ENCODE measurements around the gene HERC2.

HERC2 gene

GRCh38 chr15:28165791-28166190, 156.2 kb downstream of the HERC2 start:
- H3K79me2 ChIP-seq (ENCODE audit: insufficient read depth, low read length) = no peaks in the 10 kb centered on the region
- H2AFZ ChIP-seq (ENCODE audit: low read length) = no peak overlapping the region
- no peak for TF ChIP-seq CTCF (IDR thresholded peaks at IDR 0.05; ENCODE audit: low read length)
- TF ChIP-seq EZH2 (IDR thresholded peaks at IDR 0.05; ENCODE audit: borderline replicate concordance, low read length) = no peak
- no peaks in the 10 kb centered on the region for H3K9me2 ChIP-seq (ENCODE audit: low read depth, low read length)
- no peak overlapping the region for H3K4me2 ChIP-seq (ENCODE audit: low read length)
- H3K4me3 ChIP-seq (ENCODE audit: low read depth, low read length, poor library complexity, severe bottlenecking) = no peak overlapping the region
- no peaks in the 10 kb centered on the region for H4K20me1 ChIP-seq (ENCODE audit: insufficient read depth, low read length)
- H3K27me3 ChIP-seq (ENCODE audit: insufficient read depth, low read length) = no peaks in the 10 kb centered on the region
- no peaks in the 10 kb centered on the region for H3F3A ChIP-seq (ENCODE audit: insufficient read depth, low read length)
- H3K9ac ChIP-seq (ENCODE audit: low read length) = no peak overlapping the region
- H3K9me3 ChIP-seq (ENCODE audit: low read length) = no peaks in the 10 kb centered on the region
- H3K36me3 ChIP-seq (ENCODE audit: insufficient read depth, low read length) = peaks cover 84% of the 10 kb centered on the region
- H3K4me1 ChIP-seq (ENCODE audit: insufficient read depth, low read length, severe bottlenecking) = no peaks in the 10 kb centered on the region
- H3K27ac ChIP-seq (ENCODE audit: low read depth, low read length, poor library complexity, severe bottlenecking) = no peak overlapping the region

DNA sequence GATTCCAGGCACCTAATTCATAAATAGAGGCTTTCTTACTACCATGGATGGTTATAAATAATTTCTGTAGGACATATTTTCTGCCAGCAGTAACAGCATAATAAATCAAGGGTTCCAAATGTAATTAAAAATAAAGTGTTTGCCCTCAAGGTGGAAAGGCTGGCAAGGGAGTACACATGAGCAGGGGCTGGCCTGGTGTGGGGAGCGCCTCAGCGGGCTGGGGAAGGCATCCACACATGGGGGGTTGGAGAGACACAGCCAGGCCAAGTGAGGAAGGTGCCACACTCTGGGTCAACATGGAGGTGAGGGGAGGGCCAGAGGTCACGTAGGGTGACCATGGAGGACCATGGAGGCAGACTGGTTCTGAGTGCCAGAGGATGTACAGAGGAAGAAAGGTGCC, 157.1 kb downstream of the HERC2 start:
- no peaks in the 10 kb centered on the region for H3K9me3 ChIP-seq (ENCODE audit: low read length)
- no peak overlapping the region for H3K9ac ChIP-seq (ENCODE audit: low read length)
- no peak overlapping the region for H2AFZ ChIP-seq (ENCODE audit: low read length)
- H3K4me2 ChIP-seq (ENCODE audit: low read length) = no peak overlapping the region
- peaks cover 81% of the 10 kb centered on the region for H3K36me3 ChIP-seq (ENCODE audit: insufficient read depth, low read length)
- no peaks in the 10 kb centered on the region for H3K9me2 ChIP-seq (ENCODE audit: low read depth, low read length)
- H3K27ac ChIP-seq (ENCODE audit: low read depth, low read length, poor library complexity, severe bottlenecking) = no peak overlapping the region
- no peaks in the 10 kb centered on the region for H3K4me1 ChIP-seq (ENCODE audit: insufficient read depth, low read length, severe bottlenecking)
- no peaks in the 10 kb centered on the region for H3K79me2 ChIP-seq (ENCODE audit: insufficient read depth, low read length)
- no peaks in the 10 kb centered on the region for H3F3A ChIP-seq (ENCODE audit: insufficient read depth, low read length)
- H3K4me3 ChIP-seq (ENCODE audit: low read depth, low read length, poor library complexity, severe bottlenecking) = no peak overlapping the region
- H4K20me1 ChIP-seq (ENCODE audit: insufficient read depth, low read length) = no peaks in the 10 kb centered on the region
- no peaks in the 10 kb centered on the region for H3K27me3 ChIP-seq (ENCODE audit: insufficient read depth, low read length)
- TF ChIP-seq CTCF (IDR thresholded peaks at IDR 0.05; ENCODE audit: low read length) = no peak
- TF ChIP-seq EZH2 (IDR thresholded peaks at IDR 0.05; ENCODE audit: borderline replicate concordance, low read length) = no peak

DNA sequence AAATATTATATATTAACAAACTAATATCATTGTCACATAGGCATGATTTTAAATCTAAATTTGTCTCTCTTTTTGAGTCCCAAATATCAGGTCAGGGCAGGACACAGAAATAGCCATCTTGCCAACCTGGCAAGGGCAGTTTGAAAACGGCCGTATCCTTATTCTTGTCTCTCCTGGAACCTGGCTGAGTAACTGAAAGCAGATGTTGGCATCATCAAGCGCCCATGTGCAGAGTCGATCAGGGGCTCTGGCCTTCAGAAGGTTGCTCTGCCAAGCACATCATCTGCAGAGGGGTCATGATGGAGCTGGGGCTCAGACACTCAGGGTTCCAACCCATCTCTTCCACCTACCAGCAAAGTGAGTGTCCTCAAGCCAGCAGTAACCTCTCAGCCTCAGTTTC, 167.7 kb downstream of the HERC2 start:
- no peaks in the 10 kb centered on the region for H3K27me3 ChIP-seq (ENCODE audit: insufficient read depth, low read length)
- TF ChIP-seq CTCF (IDR thresholded peaks at IDR 0.05; ENCODE audit: low read length) = no peak
- TF ChIP-seq EZH2 (IDR thresholded peaks at IDR 0.05; ENCODE audit: borderline replicate concordance, low read length) = no peak

More for the DNA sequence above, 167.7 kb downstream of the HERC2 start:
- Histone ChIP-seq H3K36me3 (ENCODE audit: insufficient read depth, low read length) (peaks cover 30% of the 10 kb centered on the region), H3K4me3 (ENCODE audit: low read depth, low read length, poor library complexity, severe bottlenecking) (no peak overlapping the region), H3K79me2 (ENCODE audit: insufficient read depth, low read length) (peaks cover 10% of the 10 kb centered on the region; the same call in 1 of the 2 replicates), H3F3A (ENCODE audit: insufficient read depth, low read length) (no peaks in the 10 kb centered on the region; the same call in 1 of the 2 replicates), H4K20me1 (ENCODE audit: insufficient read depth, low read length) (no peaks in the 10 kb centered on the region), H3K9me3 (ENCODE audit: low read length) (peaks cover 7% of the 10 kb centered on the region), H3K9me2 (ENCODE audit: low read depth, low read length) (no peaks in the 10 kb centered on the region), H3K27ac (ENCODE audit: low read depth, low read length, poor library complexity, severe bottlenecking) (no peak overlapping the region), H2AFZ (ENCODE audit: low read length) (no peak overlapping the region), H3K9ac (ENCODE audit: low read length) (no peak overlapping the region), H3K4me2 (ENCODE audit: low read length) (no peak overlapping the region), H3K4me1 (ENCODE audit: insufficient read depth, low read length, severe bottlenecking) (no peaks in the 10 kb centered on the region)

All from OCI-LY1 (cell line).